HepG2 (cell line): ENCODE results near the gene ARHGAP30. TPM values are rescaled to one million over a fixed set of nuclear protein-coding genes. Genes with fewer than 3 reads are reported as not detected.
A peak's percentile ranks its signal among the peaks of the same experiment; 100 is the strongest.

Experiments used
- BRCA1 ChIP-seq: sonication (generic); formaldehyde crosslinking; IDR thresholded peaks from 2 replicates; pipeline ENCODE4 v1.4.0; 2020; ENCODE audit warnings: missing genetic modification reagents
- EP300 ChIP-seq, 3 experiments: sonication (generic) in 1 of 3; formaldehyde crosslinking in 1 of 3; IDR thresholded peaks; 2 replicates each; pipeline versions ENCODE4 v1.5.1 to v1.6.1; 2011 to 2020; ENCODE audit warnings: low read depth in 2 of 3, low read length in 2 of 3, borderline replicate concordance in 1 of 3, improper control_type of control experiment in 1 of 3, mild to moderate bottlenecking in 1 of 3, missing genetic modification reagents in 1 of 3, moderate library complexity in 1 of 3
- HCFC1 ChIP-seq: fragments of 150-350 bp; IDR thresholded peaks from 2 replicates; pipeline ENCODE4 v1.6.1; 2014; ENCODE audit warnings: low read depth, low read length
- HDAC6 ChIP-seq: fragments of 200-600 bp; sonication (generic); IDR thresholded peaks from 2 replicates; pipeline ENCODE4 v1.7.0; 2017; ENCODE audit warnings: mild to moderate bottlenecking, antibody characterized with exemption, low read length, low read depth
- HOXD1 ChIP-seq: sonication (generic); formaldehyde crosslinking; IDR thresholded peaks from 2 replicates; pipeline ENCODE4 v1.5.0; 2020; ENCODE audit warnings: missing genetic modification reagents
- IRF2 ChIP-seq: IDR thresholded peaks from 2 replicates; pipeline ENCODE4 v1.6.1; 2018; ENCODE audit warnings: missing genetic modification reagents, missing compliant biosample characterization
- KAT7 ChIP-seq: IDR thresholded peaks from 2 replicates; pipeline ENCODE4 v1.6.1; 2018; ENCODE audit warnings: borderline replicate concordance, missing compliant biosample characterization
- KLF16 ChIP-seq, 2 experiments: sonication (generic) in 1 of 2; formaldehyde crosslinking in 1 of 2; IDR thresholded peaks; 2 replicates each; pipeline versions ENCODE4 v1.6.1 to v1.8.0; 2016 to 2023; ENCODE audit warnings: missing genetic modification reagents in 2 of 2, missing compliant biosample characterization in 1 of 2
- LCORL ChIP-seq, 2 experiments: fragments of 450-650 bp in 1 of 2; sonication (generic) in 1 of 2; formaldehyde crosslinking in 1 of 2; IDR thresholded peaks; 2 replicates each; pipeline versions ENCODE4 v1.5.0 to v1.6.1; 2017 to 2020; ENCODE audit warnings: antibody characterized with exemption in 1 of 2, missing genetic modification reagents in 1 of 2
- MED1 ChIP-seq: sonication (generic); formaldehyde crosslinking; IDR thresholded peaks from 2 replicates; pipeline ENCODE4 v1.4.0; 2020; ENCODE audit warnings: missing genetic modification reagents
- MXI1 ChIP-seq: IDR thresholded peaks from 3 replicates; pipeline ENCODE4 v1.6.1; 2012; ENCODE audit warnings: low read depth, low read length, inconsistent platforms, borderline replicate concordance
- RARG ChIP-seq: sonication (generic); formaldehyde crosslinking; IDR thresholded peaks from 2 replicates; pipeline ENCODE4 v1.4.0; 2020; ENCODE audit warnings: low read depth, mild to moderate bottlenecking, missing genetic modification reagents
- SIX1 ChIP-seq: sonication (generic); formaldehyde crosslinking; IDR thresholded peaks from 2 replicates; pipeline ENCODE4 v1.4.0; 2020; ENCODE audit warnings: missing genetic modification reagents, borderline replicate concordance
- SNAI1 ChIP-seq: sonication (generic); formaldehyde crosslinking; IDR thresholded peaks from 2 replicates; pipeline ENCODE4 v1.5.0; 2020; ENCODE audit warnings: mild to moderate bottlenecking, missing genetic modification reagents, borderline replicate concordance
- TEF ChIP-seq: sonication (generic); formaldehyde crosslinking; IDR thresholded peaks from 2 replicates; pipeline ENCODE4 v1.5.0; 2020; ENCODE audit warnings: missing genetic modification reagents
- ZNF138 ChIP-seq: sonication (generic); formaldehyde crosslinking; IDR thresholded peaks from 2 replicates; pipeline ENCODE4 v1.5.0; 2020; ENCODE audit warnings: mild to moderate bottlenecking, low read depth, missing genetic modification reagents
- ZNF264 ChIP-seq: sonication (generic); formaldehyde crosslinking; IDR thresholded peaks from 2 replicates; pipeline ENCODE4 v1.4.0; 2020; ENCODE audit warnings: missing genetic modification reagents
- ZNF280D ChIP-seq: sonication (generic); formaldehyde crosslinking; IDR thresholded peaks from 2 replicates; pipeline ENCODE4 v1.5.1; 2020; ENCODE audit warnings: mild to moderate bottlenecking, missing genetic modification reagents
- ZNF337 ChIP-seq: sonication (generic); formaldehyde crosslinking; IDR thresholded peaks from 2 replicates; pipeline ENCODE4 v1.5.1; 2020; ENCODE audit warnings: missing genetic modification reagents, low read depth, mild to moderate bottlenecking, borderline replicate concordance
- ZNF430 ChIP-seq: sonication (generic); formaldehyde crosslinking; IDR thresholded peaks from 2 replicates; pipeline ENCODE4 v1.9.0; 2021; ENCODE audit warnings: mild to moderate bottlenecking, missing genetic modification reagents
- polyA plus RNA-seq, 8 experiments: library from polyadenylated mRNA; depleted of rRNA in 3 of 8; stranded (reverse) in 7 of 8; unstranded in 1 of 8; fragments of >200 nt; fragmentation: Illumina TruSeq in 4 of 8; extraction: Trizol in 4 of 8; gene quantifications; 2 replicates each; pipeline versions ENCODE4 v1.2.1 to v1.2.3, GENCODE V29; 2011 to 2016; ENCODE audit warnings: low read depth in 4 of 8, missing spikeins in 1 of 8, mixed read lengths in 1 of 8; ENCODE audit not compliant: insufficient read depth in 1 of 8
- total RNA-seq, 5 experiments: library from RNA; depleted of rRNA; stranded (reverse); fragments of >200 nt; fragmentation: Illumina TruSeq; extraction: Trizol; gene quantifications; 2 replicates each; pipeline ENCODE4 v1.2.3, GENCODE V29; 2016; ENCODE audit warnings: low read depth in 1 of 5
- TF ChIP-seq, protein P1 (sequence below): sonication (generic); formaldehyde crosslinking; IDR thresholded peaks from 2 replicates; pipeline ENCODE4 v1.5.0; 2020; ENCODE audit warnings: mild to moderate bottlenecking, missing genetic modification reagents, moderate library complexity
- TF ChIP-seq, protein P2 (sequence below): sonication (generic); formaldehyde crosslinking; IDR thresholded peaks from 2 replicates; pipeline ENCODE4 v1.4.0; 2020; ENCODE audit warnings: missing genetic modification reagents, low read depth, mild to moderate bottlenecking, borderline replicate concordance

The ARHGAP30 gene
- total and polyA plus RNA-seq, 2 of the 13 experiments (the other 11 are each of a cell fraction or from before 2014, with no cell fraction given) = 0.13 to 0.20 TPM

DNA sequence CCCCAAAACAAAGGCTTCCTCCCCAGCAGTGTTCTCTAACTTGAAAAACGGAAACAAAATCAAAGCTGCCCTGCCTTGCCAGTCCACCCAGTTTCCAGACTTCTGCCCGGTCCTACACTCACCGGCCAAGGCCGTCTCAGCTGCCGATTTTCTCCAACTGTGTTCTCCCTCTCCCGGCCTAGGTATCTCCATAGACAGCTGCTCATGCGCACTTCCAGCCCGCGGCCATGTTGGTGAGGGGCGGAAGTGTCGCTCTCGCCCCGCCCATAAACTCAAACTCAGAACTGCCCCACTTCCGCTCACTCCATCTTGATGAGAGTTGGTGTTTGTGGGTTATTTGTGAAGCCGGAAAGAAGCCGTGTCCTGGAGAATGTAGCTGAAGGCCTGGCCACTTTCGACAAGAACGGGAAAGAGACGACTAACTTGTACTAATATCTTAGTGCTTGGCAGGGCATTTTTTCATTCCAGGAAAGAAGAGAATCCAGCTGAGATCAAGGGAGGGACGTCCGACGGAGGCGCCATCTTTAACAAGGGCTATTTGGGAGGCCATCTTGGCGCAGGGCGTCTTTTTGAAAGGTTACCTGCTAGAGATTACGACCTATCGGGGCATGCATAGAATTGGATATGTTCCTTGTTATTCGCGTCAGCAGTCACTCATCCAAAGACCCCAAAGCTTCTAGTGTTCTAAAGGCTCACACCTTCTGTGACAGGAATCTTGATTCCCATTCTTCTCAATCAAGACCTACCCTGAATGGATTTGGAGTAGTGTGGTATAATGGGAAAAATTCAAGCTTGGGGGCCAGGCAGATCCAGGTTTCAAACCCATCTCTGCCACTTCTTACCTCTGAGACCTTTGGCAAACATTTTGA is 23.7 kb downstream of the ARHGAP30 start, which contains the start of gene USF1 (continued):
- no peak for TF ChIP-seq TEF (CRISPR knock-in tag)
- peak; percentile 56; the same call in 1 of the 3 replicates for TF ChIP-seq MXI1
- no peak for TF ChIP-seq BRCA1 (CRISPR knock-in tag)
- TF ChIP-seq, protein P1, sequence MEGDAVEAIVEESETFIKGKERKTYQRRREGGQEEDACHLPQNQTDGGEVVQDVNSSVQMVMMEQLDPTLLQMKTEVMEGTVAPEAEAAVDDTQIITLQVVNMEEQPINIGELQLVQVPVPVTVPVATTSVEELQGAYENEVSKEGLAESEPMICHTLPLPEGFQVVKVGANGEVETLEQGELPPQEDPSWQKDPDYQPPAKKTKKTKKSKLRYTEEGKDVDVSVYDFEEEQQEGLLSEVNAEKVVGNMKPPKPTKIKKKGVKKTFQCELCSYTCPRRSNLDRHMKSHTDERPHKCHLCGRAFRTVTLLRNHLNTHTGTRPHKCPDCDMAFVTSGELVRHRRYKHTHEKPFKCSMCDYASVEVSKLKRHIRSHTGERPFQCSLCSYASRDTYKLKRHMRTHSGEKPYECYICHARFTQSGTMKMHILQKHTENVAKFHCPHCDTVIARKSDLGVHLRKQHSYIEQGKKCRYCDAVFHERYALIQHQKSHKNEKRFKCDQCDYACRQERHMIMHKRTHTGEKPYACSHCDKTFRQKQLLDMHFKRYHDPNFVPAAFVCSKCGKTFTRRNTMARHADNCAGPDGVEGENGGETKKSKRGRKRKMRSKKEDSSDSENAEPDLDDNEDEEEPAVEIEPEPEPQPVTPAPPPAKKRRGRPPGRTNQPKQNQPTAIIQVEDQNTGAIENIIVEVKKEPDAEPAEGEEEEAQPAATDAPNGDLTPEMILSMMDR (CRISPR knock-in tag) = peak; percentile 14; the same call in 1 of the 2 replicates
- TF ChIP-seq HDAC6 = no peak
- TF ChIP-seq IRF2 (CRISPR knock-in tag) = 0 out of 2 replicates have a peak, but pooled peaks have one; percentile 24
- TF ChIP-seq, protein P2, sequence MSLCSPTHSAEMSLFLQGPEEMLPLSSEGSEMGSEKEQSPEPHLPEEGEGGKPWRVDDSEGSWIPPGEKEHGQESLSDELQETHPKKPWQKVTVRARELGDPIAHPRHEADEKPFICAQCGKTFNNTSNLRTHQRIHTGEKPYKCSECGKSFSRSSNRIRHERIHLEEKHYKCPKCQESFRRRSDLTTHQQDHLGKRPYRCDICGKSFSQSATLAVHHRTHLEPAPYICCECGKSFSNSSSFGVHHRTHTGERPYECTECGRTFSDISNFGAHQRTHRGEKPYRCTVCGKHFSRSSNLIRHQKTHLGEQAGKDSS (CRISPR knock-in tag) = peak; percentile 18; the same call in 1 of the 2 replicates
- TF ChIP-seq ZNF430 (CRISPR knock-in tag) = peak; percentile 77
- TF ChIP-seq SNAI1 (CRISPR knock-in tag) = peak; percentile 74; the same call in 1 of the 2 replicates
- peak; percentile 93 for TF ChIP-seq LCORL (IDR thresholded peaks at IDR 0.05)
- no peak for TF ChIP-seq LCORL (CRISPR knock-in tag; IDR thresholded peaks at IDR 0.05)
- no peak for TF ChIP-seq ZNF264 (CRISPR knock-in tag)
- TF ChIP-seq HOXD1 (CRISPR knock-in tag) = peak; percentile 29; the same call in 1 of the 2 replicates
- TF ChIP-seq MED1 (CRISPR knock-in tag) = peak; percentile 44; the same call in 1 of the 2 replicates
- TF ChIP-seq ZNF280D = peak; percentile 98
- TF ChIP-seq EP300 (IDR thresholded peaks at IDR 0.05; ENCODE audit: low read depth in 2 of 2, low read length in 2 of 2) = peak in 1 of 2 experiments; percentile 11; a peak in 1 of 4 replicates
- TF ChIP-seq EP300 (CRISPR knock-in tag; IDR thresholded peaks at IDR 0.05; ENCODE audit: borderline replicate concordance) = no peak
- peak in 1 of 2 experiments; percentile 59; a peak in 1 of 4 replicates for TF ChIP-seq KLF16 (CRISPR knock-in tag; IDR thresholded peaks at IDR 0.05)
- TF ChIP-seq ZNF138 (CRISPR knock-in tag) = peak; percentile 91
- TF ChIP-seq SIX1 (CRISPR knock-in tag) = no peak; the same call in 1 of the 2 replicates
- TF ChIP-seq ZNF337 = peak; percentile 77; the same call in 1 of the 2 replicates
- TF ChIP-seq HCFC1 = peak; percentile 78
- peak; percentile 66; the same call in 1 of the 2 replicates for TF ChIP-seq KAT7 (CRISPR knock-in tag)
- no peak for TF ChIP-seq RARG (CRISPR knock-in tag)
